ENCODE data around the gene ACBD4. TPM values are rescaled to one million over a fixed set of nuclear protein-coding genes. Genes with fewer than 3 reads are reported as not detected.
A peak's percentile ranks its signal among the peaks of the same experiment; 100 is the strongest.

ACBD4 gene
- total RNA-seq, 1 donor from 2014 or later: 5.6 TPM

- no peaks in the 10 kb centered on the region for H3K9me3 Mint-ChIP-seq (ENCODE audit: low read depth)
Observed at GRCh38 chr17:45113424-45113754, 22.1 kb upstream of the ACBD4 start.

GRCh38 chr17:45114117-45114932, 21.2 kb upstream of the ACBD4 start:
- no peak for TF ChIP-seq CTCF (IDR thresholded peaks at IDR 0.05)
- no peak for DNase-seq (ENCODE audit: low spot score)
- Mint-ChIP-seq H3K4me1 (ENCODE audit: low read depth) (peaks cover 24% of the 10 kb centered on the region), H3K4me3 (ENCODE audit: unreplicated experiment) (no peak overlapping the region), H3K36me3 (ENCODE audit: low read depth) (peaks cover 15% of the 10 kb centered on the region), H3K9me3 (ENCODE audit: low read depth) (no peaks in the 10 kb centered on the region), H3K27me3 (ENCODE audit: low read depth) (no peaks in the 10 kb centered on the region), H3K27ac (ENCODE audit: unreplicated experiment) (no peak overlapping the region)

More at GRCh38 chr17:45113424-45113754, 22.1 kb upstream of the ACBD4 start:
- Mint-ChIP-seq H3K27me3 (ENCODE audit: low read depth) (no peaks in the 10 kb centered on the region), H3K4me1 (ENCODE audit: low read depth) (peaks cover 24% of the 10 kb centered on the region), H3K36me3 (ENCODE audit: low read depth) (peaks cover 9% of the 10 kb centered on the region), H3K4me3 (ENCODE audit: unreplicated experiment) (no peak overlapping the region), H3K27ac (ENCODE audit: unreplicated experiment) (no peak overlapping the region)
- no peak for TF ChIP-seq CTCF (IDR thresholded peaks at IDR 0.05)
- no peak for DNase-seq (ENCODE audit: low spot score)

GRCh38 chr17:45115015-45115625, 20.4 kb upstream of the ACBD4 start:
- peaks cover 17% of the 10 kb centered on the region for H3K36me3 Mint-ChIP-seq (ENCODE audit: low read depth)
- TF ChIP-seq CTCF (IDR thresholded peaks at IDR 0.05): no peak
- no peak for DNase-seq (ENCODE audit: low spot score)
- H3K4me3 Mint-ChIP-seq (ENCODE audit: unreplicated experiment): no peak overlapping the region
- no peak overlapping the region for H3K27ac Mint-ChIP-seq (ENCODE audit: unreplicated experiment)
- no peaks in the 10 kb centered on the region for H3K9me3 Mint-ChIP-seq (ENCODE audit: low read depth)
- H3K4me1 Mint-ChIP-seq (ENCODE audit: low read depth): peaks cover 24% of the 10 kb centered on the region
- H3K27me3 Mint-ChIP-seq (ENCODE audit: low read depth): no peaks in the 10 kb centered on the region

GRCh38 chr17:45115871-45116270, 19.6 kb upstream of the ACBD4 start:
- peak overlapping the region; percentile 88 for H3K27ac Mint-ChIP-seq (ENCODE audit: unreplicated experiment)
- no peak for DNase-seq (ENCODE audit: low spot score)

More at GRCh38 chr17:45115871-45116270, 19.6 kb upstream of the ACBD4 start:
- no peaks in the 10 kb centered on the region for H3K9me3 Mint-ChIP-seq (ENCODE audit: low read depth)
- TF ChIP-seq CTCF (IDR thresholded peaks at IDR 0.05): no peak
- H3K4me1 Mint-ChIP-seq (ENCODE audit: low read depth): peaks cover 24% of the 10 kb centered on the region
- no peaks in the 10 kb centered on the region for H3K27me3 Mint-ChIP-seq (ENCODE audit: low read depth)
- H3K36me3 Mint-ChIP-seq (ENCODE audit: low read depth): peaks cover 17% of the 10 kb centered on the region
- H3K4me3 Mint-ChIP-seq (ENCODE audit: unreplicated experiment): no peak overlapping the region

Data from chondrocyte (in vitro differentiated cells).